GM12874 (cell line): Measurements from ENCODE around the gene CNBD2.

Experiments used
- TF ChIP-seq, protein P1 (sequence below): IDR thresholded peaks from 2 replicates; pipeline ENCODE4 v1.5.1; 2011; ENCODE audit warnings: low read depth, mild to moderate bottlenecking, control low read depth, low read length, moderate library complexity; ENCODE audit not compliant: insufficient read depth

Gene CNBD2

GRCh38 chr20:35947907-35948306 lies 20.5 kb upstream of the CNBD2 start:
- TF ChIP-seq, protein P1, sequence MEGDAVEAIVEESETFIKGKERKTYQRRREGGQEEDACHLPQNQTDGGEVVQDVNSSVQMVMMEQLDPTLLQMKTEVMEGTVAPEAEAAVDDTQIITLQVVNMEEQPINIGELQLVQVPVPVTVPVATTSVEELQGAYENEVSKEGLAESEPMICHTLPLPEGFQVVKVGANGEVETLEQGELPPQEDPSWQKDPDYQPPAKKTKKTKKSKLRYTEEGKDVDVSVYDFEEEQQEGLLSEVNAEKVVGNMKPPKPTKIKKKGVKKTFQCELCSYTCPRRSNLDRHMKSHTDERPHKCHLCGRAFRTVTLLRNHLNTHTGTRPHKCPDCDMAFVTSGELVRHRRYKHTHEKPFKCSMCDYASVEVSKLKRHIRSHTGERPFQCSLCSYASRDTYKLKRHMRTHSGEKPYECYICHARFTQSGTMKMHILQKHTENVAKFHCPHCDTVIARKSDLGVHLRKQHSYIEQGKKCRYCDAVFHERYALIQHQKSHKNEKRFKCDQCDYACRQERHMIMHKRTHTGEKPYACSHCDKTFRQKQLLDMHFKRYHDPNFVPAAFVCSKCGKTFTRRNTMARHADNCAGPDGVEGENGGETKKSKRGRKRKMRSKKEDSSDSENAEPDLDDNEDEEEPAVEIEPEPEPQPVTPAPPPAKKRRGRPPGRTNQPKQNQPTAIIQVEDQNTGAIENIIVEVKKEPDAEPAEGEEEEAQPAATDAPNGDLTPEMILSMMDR, result no peak

DNA sequence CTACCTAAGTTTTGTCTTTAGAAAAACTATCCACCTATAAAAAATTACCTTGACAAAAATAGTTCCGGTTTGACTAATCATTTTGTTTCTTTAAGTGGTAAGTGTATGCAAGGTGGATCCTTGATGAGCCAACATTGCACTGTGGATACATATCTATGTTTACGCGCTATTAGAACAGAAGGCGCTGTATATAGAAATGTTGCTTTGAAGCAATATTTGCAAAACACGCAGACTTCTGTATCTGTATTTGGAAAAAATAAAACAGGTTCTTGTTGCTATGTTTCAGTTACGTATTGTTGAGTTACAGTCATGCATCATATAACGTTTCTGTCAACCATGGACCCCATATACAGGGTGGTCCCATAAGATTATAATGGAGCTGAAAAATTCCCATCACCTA lies 18.3 kb upstream of the CNBD2 start:
- TF ChIP-seq, protein P1, result no peak

DNA sequence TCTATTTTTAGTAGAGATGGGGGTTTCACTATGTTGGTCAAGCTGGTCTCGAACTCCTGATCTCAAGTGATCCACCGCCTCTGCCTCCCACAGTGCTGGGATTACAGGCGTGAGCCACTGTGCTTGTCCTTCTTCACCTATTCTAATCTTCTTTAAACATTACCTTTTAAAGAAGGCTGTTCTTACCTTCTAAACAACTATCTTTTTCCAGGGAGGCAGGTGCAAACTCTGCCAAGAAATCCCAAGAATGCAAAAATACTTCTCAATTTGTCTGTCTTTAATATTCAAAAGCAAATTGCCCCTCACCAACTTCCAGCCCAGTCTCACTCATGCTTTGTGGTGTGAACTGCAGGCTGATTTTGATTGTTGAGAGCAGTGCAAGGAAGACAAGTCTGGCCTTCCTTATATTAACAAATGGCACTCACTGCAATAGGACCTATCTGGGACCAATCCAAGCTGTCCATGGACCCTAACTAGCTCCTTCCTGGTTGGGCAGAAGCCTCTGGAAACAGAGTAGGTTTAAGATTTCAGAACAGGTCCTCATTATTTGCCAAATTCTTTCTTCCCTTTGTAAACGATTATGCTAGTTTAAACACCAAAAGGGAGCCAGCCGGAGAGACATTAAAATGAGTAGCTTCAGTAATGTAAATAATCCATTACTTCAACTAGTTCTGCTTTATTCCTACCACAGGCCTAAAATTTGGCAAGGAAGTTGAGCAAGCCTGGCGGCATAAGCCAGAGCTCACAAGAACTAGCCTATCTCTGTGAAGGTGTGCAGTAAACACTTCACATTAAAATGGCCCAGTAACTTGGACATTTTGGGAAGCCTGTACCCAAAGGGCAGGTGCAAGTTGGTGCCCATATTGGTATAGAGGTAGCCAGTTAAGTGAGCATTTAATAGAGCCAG lies 15.7 kb upstream of the CNBD2 start:
- TF ChIP-seq, protein P1, result no peak

GRCh38 chr20:35953387-35954199 lies 14.8 kb upstream of the CNBD2 start:
- TF ChIP-seq, protein P1, result no peak

DNA sequence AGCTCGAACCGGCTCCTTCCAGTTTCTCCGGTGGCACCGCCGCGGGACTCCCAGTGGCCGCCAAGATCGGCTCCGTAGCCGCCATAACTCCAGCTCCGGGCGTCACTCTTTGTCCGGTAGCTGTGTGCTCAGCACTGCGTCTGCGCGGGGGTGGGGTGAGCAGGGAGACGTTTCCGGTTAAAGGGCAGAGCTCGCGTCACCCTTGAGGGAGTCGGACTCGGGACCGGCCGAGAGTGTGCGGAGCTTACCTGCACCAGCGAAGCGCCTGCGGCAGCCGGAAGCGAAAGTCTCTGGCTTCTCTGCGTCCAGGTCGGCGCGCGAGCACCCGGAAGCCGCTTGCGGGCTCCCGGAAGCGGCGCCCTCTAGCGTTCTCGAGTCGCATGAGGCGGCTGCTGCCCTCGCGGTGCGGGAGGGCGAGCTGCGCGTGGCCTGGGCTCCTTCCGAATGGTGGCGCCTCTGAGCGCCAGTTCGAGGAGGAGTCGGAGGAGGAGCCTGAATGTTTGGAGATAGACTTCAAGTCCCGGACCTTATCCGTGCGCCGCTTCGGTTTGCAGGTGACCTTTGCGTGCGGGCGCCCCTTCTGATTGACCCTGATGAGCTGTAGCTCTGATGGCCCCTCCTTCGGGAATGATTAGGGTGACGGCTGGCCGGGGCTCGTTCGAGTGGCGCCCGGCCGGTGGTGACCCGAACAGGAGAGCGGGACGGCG lies 14.0 kb upstream of the CNBD2 start, which contains the start of gene SCAND1:
TSS of gene SCAND1 (minus strand) at position 303 of the 707 bp plus-strand sequence. CDS start at position 85, 218 bp downstream.
- TF ChIP-seq, protein P1, result peak; percentile 99

GRCh38 chr20:35954907-35955251 lies 13.5 kb upstream of the CNBD2 start:
- TF ChIP-seq, protein P1, result no peak

DNA sequence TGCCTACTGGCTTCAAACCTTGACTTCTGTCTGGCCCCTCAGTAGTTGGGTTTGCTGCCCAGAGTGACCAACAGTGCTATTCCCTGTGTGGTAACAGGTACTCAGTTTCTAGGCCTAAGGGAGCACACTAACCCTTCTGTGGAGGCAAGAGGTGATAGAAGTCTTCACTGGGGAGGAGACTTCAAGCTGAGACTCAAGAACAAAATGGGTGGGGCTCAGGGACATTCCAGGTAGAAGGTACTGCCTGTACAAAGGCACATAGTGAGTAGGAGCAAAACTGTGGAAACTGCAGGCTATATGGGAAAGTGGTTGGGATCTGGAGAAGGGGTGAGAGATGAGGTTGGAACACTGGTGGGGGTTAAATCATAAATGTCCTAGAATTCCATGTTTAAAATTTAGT lies 11.8 kb upstream of the CNBD2 start:
- TF ChIP-seq, protein P1, result no peak
